ENCODE results near the gene L3MBTL4.

L3MBTL4 gene

DNA sequence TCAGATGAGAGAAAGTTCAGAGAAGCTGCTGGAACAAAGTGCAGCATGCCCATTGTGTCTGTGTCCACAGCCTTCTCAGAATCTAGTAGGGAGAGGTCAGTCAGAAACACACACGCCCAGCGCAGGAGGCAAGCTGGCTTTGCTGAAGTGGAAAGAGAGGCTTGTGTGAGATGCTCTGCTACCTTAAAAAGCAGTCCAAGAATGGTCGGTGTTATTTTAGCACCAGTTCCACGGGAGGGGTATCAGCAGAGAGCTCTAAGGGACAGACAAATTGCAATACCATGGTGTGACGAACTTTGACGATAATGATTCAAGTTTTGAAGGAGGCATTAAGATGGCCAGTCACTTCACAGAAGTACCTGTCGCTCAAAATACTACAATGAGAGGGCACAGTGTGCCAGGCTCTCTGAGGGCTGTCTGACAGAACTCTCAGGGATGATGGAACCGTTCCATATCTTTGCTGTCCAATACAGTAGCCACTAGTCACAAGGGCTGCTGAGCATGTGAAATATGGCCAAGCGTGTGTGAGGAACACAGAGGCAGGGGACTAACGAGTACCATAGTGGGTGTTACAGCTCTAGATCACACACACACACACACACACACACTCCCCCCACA, 281.9 kb downstream of the L3MBTL4 start:
- DNase-seq (ENCODE audit: low spot score) = no peak
- POLR2A ChIA-PET (ENCODE audit: low non-redundant PET) = no interaction called here
- CTCF ChIA-PET = no interaction called here
- H3K27ac ChIP-seq = no peak overlapping the region
- TF ChIP-seq, protein P1, sequence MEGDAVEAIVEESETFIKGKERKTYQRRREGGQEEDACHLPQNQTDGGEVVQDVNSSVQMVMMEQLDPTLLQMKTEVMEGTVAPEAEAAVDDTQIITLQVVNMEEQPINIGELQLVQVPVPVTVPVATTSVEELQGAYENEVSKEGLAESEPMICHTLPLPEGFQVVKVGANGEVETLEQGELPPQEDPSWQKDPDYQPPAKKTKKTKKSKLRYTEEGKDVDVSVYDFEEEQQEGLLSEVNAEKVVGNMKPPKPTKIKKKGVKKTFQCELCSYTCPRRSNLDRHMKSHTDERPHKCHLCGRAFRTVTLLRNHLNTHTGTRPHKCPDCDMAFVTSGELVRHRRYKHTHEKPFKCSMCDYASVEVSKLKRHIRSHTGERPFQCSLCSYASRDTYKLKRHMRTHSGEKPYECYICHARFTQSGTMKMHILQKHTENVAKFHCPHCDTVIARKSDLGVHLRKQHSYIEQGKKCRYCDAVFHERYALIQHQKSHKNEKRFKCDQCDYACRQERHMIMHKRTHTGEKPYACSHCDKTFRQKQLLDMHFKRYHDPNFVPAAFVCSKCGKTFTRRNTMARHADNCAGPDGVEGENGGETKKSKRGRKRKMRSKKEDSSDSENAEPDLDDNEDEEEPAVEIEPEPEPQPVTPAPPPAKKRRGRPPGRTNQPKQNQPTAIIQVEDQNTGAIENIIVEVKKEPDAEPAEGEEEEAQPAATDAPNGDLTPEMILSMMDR (conservative IDR thresholded peaks at IDR 0.05; ENCODE audit: low read depth) = no peak

DNA sequence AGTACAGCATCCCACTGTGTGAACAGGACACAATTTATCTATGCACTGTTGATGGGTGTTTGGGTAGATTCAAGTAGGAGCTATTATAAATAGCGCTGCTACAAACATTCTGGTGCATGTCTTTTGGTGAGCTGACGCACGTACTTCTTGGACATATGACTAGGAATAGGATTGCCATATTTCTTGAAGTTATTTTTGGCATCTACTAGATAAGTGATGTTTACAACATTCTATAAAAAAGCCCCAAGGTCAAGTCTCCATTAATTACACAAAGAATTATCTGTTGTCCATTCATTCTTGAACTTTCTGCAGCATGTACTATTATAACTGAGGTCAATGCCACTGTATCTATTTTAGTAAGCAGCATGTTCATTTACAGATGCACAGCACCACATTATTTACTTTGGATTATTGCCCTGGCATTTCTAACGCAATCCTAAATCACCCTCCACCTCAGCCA, 293.9 kb downstream of the L3MBTL4 start:
- ChIA-PET CTCF (no interaction called here), POLR2A (ENCODE audit: low non-redundant PET) (no interaction called here)
- H3K27ac ChIP-seq = no peak overlapping the region
- TF ChIP-seq, protein P1 (conservative IDR thresholded peaks at IDR 0.05; ENCODE audit: low read depth) = no peak
- no peak for DNase-seq (ENCODE audit: low spot score)

DNA sequence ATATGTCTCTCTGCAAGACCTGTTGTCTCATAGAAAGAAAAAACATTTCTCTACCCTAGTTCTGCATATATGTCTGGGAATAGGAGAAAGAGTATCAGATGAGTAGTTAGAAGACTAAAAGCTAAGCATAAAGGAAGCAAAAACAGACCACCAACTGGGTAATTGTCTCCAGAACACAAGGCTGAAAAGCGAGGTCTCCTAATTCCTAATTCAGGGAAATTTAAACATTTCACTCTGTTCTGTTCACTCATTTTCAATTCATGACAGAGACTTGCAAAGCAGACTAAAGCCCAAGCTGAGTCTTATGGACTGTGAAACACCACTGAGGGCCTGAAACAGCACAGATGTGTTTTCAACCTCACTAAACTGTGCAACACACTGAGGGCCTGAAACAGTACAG, 294.9 kb downstream of the L3MBTL4 start:
- no peak overlapping the region for H3K27ac ChIP-seq
- ChIA-PET CTCF (no interaction called here), POLR2A (ENCODE audit: low non-redundant PET) (no interaction called here)
- TF ChIP-seq, protein P1 (conservative IDR thresholded peaks at IDR 0.05; ENCODE audit: low read depth) = no peak
- DNase-seq (ENCODE audit: low spot score) = no peak

DNA sequence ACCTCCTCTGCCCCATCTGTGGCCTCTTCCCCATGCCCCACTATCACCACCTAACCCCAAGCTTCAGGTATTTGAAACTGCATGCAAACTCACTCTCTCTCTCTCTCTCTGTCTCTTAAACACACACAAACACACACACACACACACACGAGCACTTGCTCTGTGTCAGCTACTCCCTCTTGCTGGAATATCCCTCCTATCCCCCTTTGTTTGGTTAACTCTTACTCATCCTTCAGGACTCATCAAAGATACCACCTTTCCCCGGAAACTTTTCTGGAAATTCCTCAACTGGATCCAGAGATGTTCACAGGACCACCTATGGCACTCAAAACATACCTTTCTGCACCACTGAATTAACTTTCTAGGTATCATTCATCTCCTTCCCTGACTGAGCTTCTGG, 296.6 kb downstream of the L3MBTL4 start:
- no peak overlapping the region for H3K27ac ChIP-seq
- CTCF ChIA-PET = no interaction called here
- POLR2A ChIA-PET (ENCODE audit: low non-redundant PET) = no interaction called here
- DNase-seq (ENCODE audit: low spot score) = no peak
- TF ChIP-seq, protein P1 (conservative IDR thresholded peaks at IDR 0.05; ENCODE audit: low read depth) = no peak

DNA sequence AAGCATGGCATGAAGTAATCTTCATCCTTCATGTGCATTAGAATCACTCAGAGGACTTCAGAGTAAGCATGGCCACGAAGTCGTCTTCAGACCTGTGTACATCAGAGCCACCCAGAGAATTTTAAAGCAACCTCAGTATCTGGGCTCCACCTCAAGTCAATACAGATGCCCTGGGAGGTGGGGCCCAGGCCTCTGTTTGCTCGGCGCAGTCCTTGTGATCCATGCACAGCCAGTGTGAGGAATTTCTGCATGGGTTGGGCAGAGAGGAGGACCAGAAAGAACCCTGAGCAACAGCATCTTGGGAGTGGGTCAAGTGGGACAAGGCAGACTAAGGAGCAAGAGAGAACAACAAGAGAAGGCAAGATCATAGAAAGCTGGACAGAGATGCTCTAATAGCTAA, 299.0 kb downstream of the L3MBTL4 start:
- DNase-seq (ENCODE audit: low spot score) = no peak
- CTCF ChIA-PET = no interaction called here
- POLR2A ChIA-PET (ENCODE audit: low non-redundant PET) = no interaction called here
- TF ChIP-seq, protein P1 (conservative IDR thresholded peaks at IDR 0.05; ENCODE audit: low read depth) = no peak
- H3K27ac ChIP-seq = no peak overlapping the region

DNA sequence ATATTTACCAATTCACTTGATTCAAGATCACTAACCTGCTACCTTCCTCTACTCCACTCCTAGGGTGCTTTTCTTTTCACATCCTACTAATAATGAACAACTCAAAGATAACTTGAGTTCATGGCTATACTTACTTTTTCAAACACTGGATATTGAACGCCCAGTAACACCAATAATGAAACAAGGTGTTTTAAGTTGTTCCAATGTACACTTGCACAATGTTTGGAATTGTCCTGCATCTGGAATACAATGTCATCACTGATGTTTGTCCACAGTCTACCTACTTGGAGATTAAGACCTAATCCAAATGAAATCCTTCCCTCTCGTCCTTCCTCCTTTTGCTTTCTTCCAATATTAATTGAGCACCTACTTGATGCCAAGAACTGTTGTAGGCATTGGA, 301.1 kb downstream of the L3MBTL4 start:
- no peak for DNase-seq (ENCODE audit: low spot score)
- no peak overlapping the region for H3K27ac ChIP-seq
- TF ChIP-seq, protein P1 (conservative IDR thresholded peaks at IDR 0.05; ENCODE audit: low read depth) = no peak
- ChIA-PET CTCF (no interaction called here), POLR2A (ENCODE audit: low non-redundant PET) (no interaction called here)

All from RWPE1 (cell line).